PC-9 (cell line): ENCODE results near the gene PLXNA1.

Experiments
- CTCF ChIP-seq: fragments of 200-600 bp; sonication (generic); conservative IDR thresholded peaks from 2 replicates; pipeline ENCODE4 v1.6.1; 2017; ENCODE audit warnings: mixed run types, antibody characterized with exemption, mild to moderate bottlenecking, moderate library complexity
- EZH2 ChIP-seq: fragments of 200-600 bp; sonication (generic); IDR thresholded peaks from 2 replicates; pipeline ENCODE4 v1.8.0; 2017; ENCODE audit warnings: antibody characterized with exemption, low read depth

DNA sequence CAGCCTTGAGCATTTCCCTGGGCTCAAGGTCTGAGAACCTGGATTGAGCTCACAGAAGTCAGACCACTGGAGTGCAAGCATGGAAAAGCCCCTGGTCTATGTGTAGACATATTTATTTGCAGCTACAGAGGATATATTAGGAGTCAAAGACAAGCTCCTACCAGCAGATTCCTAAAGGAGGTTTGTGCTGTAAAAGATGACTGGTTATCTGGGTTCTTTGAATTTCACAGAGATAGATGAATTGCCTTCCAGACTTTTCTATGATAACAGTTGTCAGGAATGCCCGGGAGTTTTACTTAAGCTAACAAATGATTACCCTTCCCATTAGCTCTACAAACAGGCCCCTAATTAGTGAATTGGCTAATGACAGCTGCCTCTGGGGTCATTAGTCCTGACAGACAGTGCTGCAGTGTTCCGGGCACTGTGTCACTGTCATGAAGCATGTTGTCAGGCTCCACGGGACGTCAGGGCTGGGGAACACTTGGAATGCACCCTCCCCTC is 48.8 kb upstream of the PLXNA1 start:
- TF ChIP-seq CTCF (no peak), EZH2 (no peak)
